OCI-LY3 (cell line): ENCODE results near the gene ZNRF2.

ENCODE experiments used
- EZH2phosphoT487 ChIP-seq: fragments of 200-600 bp; shearing (Covaris generic); IDR thresholded peaks from 2 replicates; pipeline ENCODE4 v1.6.1; 2018; ENCODE audit warnings: antibody characterized with exemption, mixed run types, low read depth
- TF ChIP-seq, protein P1 (sequence below): fragments of 200-600, 300-600 bp; sonication (generic); IDR thresholded peaks from 2 replicates; pipeline ENCODE4 v1.5.1; 2014; ENCODE audit warnings: antibody characterized with exemption, low read length, low read depth

DNA sequence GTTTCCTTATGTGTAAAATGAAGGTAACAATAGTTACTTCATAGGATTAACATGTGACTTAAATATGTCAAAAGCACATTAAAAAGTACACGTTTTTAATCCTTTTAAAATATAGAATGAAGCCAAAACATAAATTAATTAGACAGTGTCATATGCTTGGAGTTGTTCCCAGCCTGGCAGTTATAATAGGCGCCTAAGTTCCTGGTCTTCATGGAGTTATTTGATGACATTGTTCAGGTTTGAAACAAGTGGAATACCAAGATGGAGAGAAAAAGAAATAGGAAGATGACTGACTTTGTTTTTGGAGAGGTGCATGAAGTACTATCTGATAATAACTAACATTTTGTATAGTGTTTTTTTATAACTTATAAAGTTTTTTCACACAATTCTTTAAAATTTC lies 67.3 kb downstream of the ZNRF2 start:
- TF ChIP-seq, protein P1, sequence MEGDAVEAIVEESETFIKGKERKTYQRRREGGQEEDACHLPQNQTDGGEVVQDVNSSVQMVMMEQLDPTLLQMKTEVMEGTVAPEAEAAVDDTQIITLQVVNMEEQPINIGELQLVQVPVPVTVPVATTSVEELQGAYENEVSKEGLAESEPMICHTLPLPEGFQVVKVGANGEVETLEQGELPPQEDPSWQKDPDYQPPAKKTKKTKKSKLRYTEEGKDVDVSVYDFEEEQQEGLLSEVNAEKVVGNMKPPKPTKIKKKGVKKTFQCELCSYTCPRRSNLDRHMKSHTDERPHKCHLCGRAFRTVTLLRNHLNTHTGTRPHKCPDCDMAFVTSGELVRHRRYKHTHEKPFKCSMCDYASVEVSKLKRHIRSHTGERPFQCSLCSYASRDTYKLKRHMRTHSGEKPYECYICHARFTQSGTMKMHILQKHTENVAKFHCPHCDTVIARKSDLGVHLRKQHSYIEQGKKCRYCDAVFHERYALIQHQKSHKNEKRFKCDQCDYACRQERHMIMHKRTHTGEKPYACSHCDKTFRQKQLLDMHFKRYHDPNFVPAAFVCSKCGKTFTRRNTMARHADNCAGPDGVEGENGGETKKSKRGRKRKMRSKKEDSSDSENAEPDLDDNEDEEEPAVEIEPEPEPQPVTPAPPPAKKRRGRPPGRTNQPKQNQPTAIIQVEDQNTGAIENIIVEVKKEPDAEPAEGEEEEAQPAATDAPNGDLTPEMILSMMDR = no peak
- no peak for TF ChIP-seq EZH2phosphoT487
